Measurements from ENCODE around the gene RITA1. TPM values are rescaled to one million over a fixed set of nuclear protein-coding genes. Genes with fewer than 3 reads are reported as not detected.

RITA1 gene
- total RNA-seq, 1 donor from 2014 or later = 15.2 TPM

DNA sequence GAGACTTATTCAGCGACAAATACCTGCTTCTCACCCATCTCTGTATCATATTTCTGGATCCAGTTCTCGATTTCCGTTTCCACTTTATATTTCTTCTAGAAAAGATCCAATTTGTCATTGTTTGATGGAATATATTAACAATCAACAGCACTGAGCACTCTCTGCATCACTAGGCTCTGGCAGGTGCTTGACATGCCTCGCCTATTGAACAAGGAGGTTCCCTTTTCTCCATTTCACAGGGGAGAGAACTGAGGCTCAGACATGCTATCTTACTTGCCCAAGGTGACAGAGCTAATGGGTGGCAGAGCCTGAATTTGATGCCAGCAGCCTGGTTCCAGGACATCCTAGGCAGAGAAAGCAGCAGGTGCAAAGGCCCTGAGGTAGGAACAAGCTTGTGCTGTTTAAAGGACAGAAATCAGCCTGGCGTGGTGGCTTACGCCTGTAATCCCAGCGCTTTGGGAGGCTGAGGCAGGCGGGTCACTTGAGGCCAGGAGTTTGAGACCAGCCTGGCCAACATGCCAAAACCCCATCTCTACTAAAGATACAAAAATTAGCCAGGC, 12.1 kb downstream of the RITA1 start:
- Mint-ChIP-seq H3K27ac (no peak overlapping the region), H3K36me3 (no peaks in the 10 kb centered on the region), H3K27me3 (ENCODE audit: low read depth) (no peaks in the 10 kb centered on the region), H3K9me3 (no peaks in the 10 kb centered on the region), H3K4me3 (no peak overlapping the region), H3K4me1 (peaks cover 11% of the 10 kb centered on the region)
- no peak for DNase-seq (ENCODE audit: low spot score in 2 of 2, unreplicated experiment in 2 of 2)
- no peak for TF ChIP-seq CTCF (IDR thresholded peaks at IDR 0.05; ENCODE audit: unreplicated experiment)

DNA sequence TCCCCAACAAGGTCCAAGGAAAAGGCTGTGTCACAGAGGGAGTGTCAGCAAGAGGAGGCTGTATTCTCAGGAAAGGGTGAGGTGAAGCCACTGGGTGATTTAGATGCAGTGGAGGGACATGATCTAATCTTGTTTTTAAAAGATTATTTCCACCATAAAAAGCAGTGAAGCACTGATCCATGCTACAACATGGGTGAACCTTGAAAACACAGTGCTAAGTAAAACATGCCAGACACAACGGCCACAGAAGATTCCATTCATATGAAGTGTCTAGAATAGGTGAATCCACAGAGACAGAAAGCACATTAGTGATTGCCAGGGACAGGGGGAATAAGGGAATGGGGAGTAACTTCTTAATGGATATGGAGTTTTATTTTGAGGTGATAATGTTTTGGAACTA, 12.8 kb downstream of the RITA1 start:
- H3K4me1 Mint-ChIP-seq = peaks cover 11% of the 10 kb centered on the region
- H3K9me3 Mint-ChIP-seq = no peaks in the 10 kb centered on the region
- no peak for TF ChIP-seq CTCF (IDR thresholded peaks at IDR 0.05; ENCODE audit: unreplicated experiment)
- H3K27me3 Mint-ChIP-seq (ENCODE audit: low read depth) = no peaks in the 10 kb centered on the region
- no peaks in the 10 kb centered on the region for H3K36me3 Mint-ChIP-seq
- no peak for DNase-seq (ENCODE audit: low spot score in 2 of 2, unreplicated experiment in 2 of 2)
- H3K27ac Mint-ChIP-seq = peak overlapping the region; percentile 14
- no peak overlapping the region for H3K4me3 Mint-ChIP-seq

GRCh38 chr12:113200021-113200797, 14.7 kb downstream of the RITA1 start:
- TF ChIP-seq CTCF (IDR thresholded peaks at IDR 0.05; ENCODE audit: unreplicated experiment) = no peak
- Mint-ChIP-seq H3K27me3 (ENCODE audit: low read depth) (no peaks in the 10 kb centered on the region), H3K27ac (no peak overlapping the region), H3K4me1 (peaks cover 4% of the 10 kb centered on the region), H3K4me3 (no peak overlapping the region), H3K36me3 (no peaks in the 10 kb centered on the region), H3K9me3 (no peaks in the 10 kb centered on the region)
- no peak for DNase-seq (ENCODE audit: low spot score in 2 of 2, unreplicated experiment in 2 of 2)

GRCh38 chr12:113201187-113202177, 16.0 kb downstream of the RITA1 start:
- no peaks in the 10 kb centered on the region for H3K4me1 Mint-ChIP-seq
- no peak for TF ChIP-seq CTCF (IDR thresholded peaks at IDR 0.05; ENCODE audit: unreplicated experiment)
- DNase-seq (ENCODE audit: low spot score in 2 of 2, unreplicated experiment in 2 of 2) = no peak
- H3K9me3 Mint-ChIP-seq = peaks cover 4% of the 10 kb centered on the region
- no peak overlapping the region for H3K4me3 Mint-ChIP-seq
- no peak overlapping the region for H3K27ac Mint-ChIP-seq
- H3K27me3 Mint-ChIP-seq (ENCODE audit: low read depth) = no peaks in the 10 kb centered on the region
- H3K36me3 Mint-ChIP-seq = peaks cover 4% of the 10 kb centered on the region

GRCh38 chr12:113202300-113203075, 17.0 kb downstream of the RITA1 start:
- H3K36me3 Mint-ChIP-seq = peaks cover 6% of the 10 kb centered on the region
- no peak overlapping the region for H3K27ac Mint-ChIP-seq
- no peaks in the 10 kb centered on the region for H3K4me1 Mint-ChIP-seq
- H3K27me3 Mint-ChIP-seq (ENCODE audit: low read depth) = no peaks in the 10 kb centered on the region
- H3K9me3 Mint-ChIP-seq = peaks cover 4% of the 10 kb centered on the region
- no peak for DNase-seq (ENCODE audit: low spot score in 2 of 2, unreplicated experiment in 2 of 2)
- H3K4me3 Mint-ChIP-seq = no peak overlapping the region
- no peak for TF ChIP-seq CTCF (IDR thresholded peaks at IDR 0.05; ENCODE audit: unreplicated experiment)

Data from mesothelial cell of epicardium (in vitro differentiated cells).